Measurements from ENCODE around the gene NGEF. TPM values are rescaled to one million over a fixed set of nuclear protein-coding genes. Genes with fewer than 3 reads are reported as not detected.

NGEF gene
- total and polyA plus RNA-seq, 8 donors, result 0.26 to 3.6 (median 1.4) TPM

- H3K27ac ChIP-seq, result peak overlapping the region in 1 of 2 donors; percentile 84
- peaks cover 5 to 40% of the 10 kb centered on the region in 2 donors for H3K4me1 ChIP-seq
- no peak for TF ChIP-seq CTCF (IDR thresholded peaks at IDR 0.05)
- intact Hi-C loops (cut with DNase I), result no loop called here
- H3K9me3 ChIP-seq, result no peaks in the 10 kb centered on the region
- peaks cover 0 to 67% of the 10 kb centered on the region in 2 donors for H3K36me3 ChIP-seq
- DNase-seq, result peak in 3 of 4 donors; percentile 36 to 66 (median 44)
- no peaks in the 10 kb centered on the region for H3K27me3 ChIP-seq
- no peak overlapping the region for H3K4me3 ChIP-seq
- ATAC-seq, result peak; percentile 58
These were observed 173.5 kb downstream of the NGEF start for GRCh38 chr2:232839411-232840079.

- Histone ChIP-seq H3K27ac (peak overlapping the region in 1 of 2 donors; percentile 84), H3K4me1 (peaks cover 5 to 40% of the 10 kb centered on the region in 2 donors), H3K36me3 (peaks cover 0 to 67% of the 10 kb centered on the region in 2 donors), H3K4me3 (no peak overlapping the region), H3K27me3 (no peaks in the 10 kb centered on the region), H3K9me3 (no peaks in the 10 kb centered on the region)
- peak; percentile 45 for ATAC-seq
- no peak for TF ChIP-seq CTCF (IDR thresholded peaks at IDR 0.05)
- no peak for DNase-seq
- intact Hi-C loops (cut with DNase I), result no loop called here
These were observed 174.6 kb downstream of the NGEF start for GRCh38 chr2:232838406-232838874.

- no peak for DNase-seq
- intact Hi-C loops (cut with DNase I), result no loop called here
- ATAC-seq, result no peak
- peaks cover 5 to 40% of the 10 kb centered on the region in 2 donors for H3K4me1 ChIP-seq
- no peaks in the 10 kb centered on the region for H3K27me3 ChIP-seq
- H3K27ac ChIP-seq, result peak overlapping the region in 1 of 2 donors; percentile 0
- peaks cover 0 to 72% of the 10 kb centered on the region in 2 donors for H3K36me3 ChIP-seq
- H3K9me3 ChIP-seq, result no peaks in the 10 kb centered on the region
- H3K4me3 ChIP-seq, result no peak overlapping the region
- no peak for TF ChIP-seq CTCF (IDR thresholded peaks at IDR 0.05)
These were observed 176.1 kb downstream of the NGEF start for GRCh38 chr2:232836934-232837333.

GRCh38 chr2:232835687-232836208 is 177.3 kb downstream of the NGEF start:
- no peak for TF ChIP-seq CTCF (IDR thresholded peaks at IDR 0.05)
- no peak overlapping the region for H3K27ac ChIP-seq
- no peaks in the 10 kb centered on the region for H3K27me3 ChIP-seq
- intact Hi-C loops (cut with DNase I), result no loop called here
- peaks cover 0 to 72% of the 10 kb centered on the region in 2 donors for H3K36me3 ChIP-seq
- DNase-seq (no peak), ATAC-seq (no peak)
- H3K4me1 ChIP-seq, result peaks cover 5 to 40% of the 10 kb centered on the region in 2 donors
- H3K9me3 ChIP-seq, result no peaks in the 10 kb centered on the region
- no peak overlapping the region for H3K4me3 ChIP-seq

- no peak for DNase-seq
- Histone ChIP-seq H3K9me3 (no peaks in the 10 kb centered on the region), H3K4me3 (no peak overlapping the region), H3K27ac (no peak overlapping the region), H3K4me1 (peaks cover 0 to 21% of the 10 kb centered on the region in 2 donors), H3K27me3 (no peaks in the 10 kb centered on the region), H3K36me3 (peaks cover 0 to 78% of the 10 kb centered on the region in 2 donors)
- intact Hi-C loops (cut with DNase I), result no loop called here
- no peak for TF ChIP-seq CTCF (IDR thresholded peaks at IDR 0.05)
- no peak for ATAC-seq
These were observed 179.2 kb downstream of the NGEF start for GRCh38 chr2:232833830-232834229.

Measured in left lung (tissue), 10 donors.